Cardiac muscle cell (in vitro differentiated cells and primary cell): ENCODE data around the gene DNMT3B. TPM values are rescaled to one million over a fixed set of nuclear protein-coding genes. Genes with fewer than 3 reads are reported as not detected.

Source experiments
- DNase-seq, 2 donors: peaks; one replicate each; pipeline versions ENCODE4 v3.0.0 to v3.0.0-alpha.2; 2010 to 2017; ENCODE audit warnings: low read depth in 1 of 2, low spot score in 1 of 2
- H3K27ac ChIP-seq: fragments of 200-600 bp; sonication (generic); 2 replicates; pipeline ENCODE4 v1.5.1; 2016
- H3K27me3 ChIP-seq: fragments of 200-600 bp; sonication (generic); 2 replicates; pipeline ENCODE4 v1.6.0; 2016; ENCODE audit warnings: control low read depth
- H3K36me3 ChIP-seq: fragments of 200-600 bp; sonication (generic); 2 replicates; pipeline ENCODE4 v1.5.1; 2016; ENCODE audit warnings: control low read depth
- H3K4me1 ChIP-seq: fragments of 200-600 bp; sonication (generic); 2 replicates; pipeline ENCODE4 v1.8.1; 2017; ENCODE audit warnings: low read depth, mild to moderate bottlenecking, mixed run types
- H3K4me3 ChIP-seq: fragments of 200-600 bp; sonication (generic); 2 replicates; pipeline ENCODE4 v1.5.1; 2016; ENCODE audit warnings: mild to moderate bottlenecking
- H3K9me3 ChIP-seq: fragments of 200-600 bp; sonication (generic); 2 replicates; pipeline ENCODE4 v1.5.1; 2017; ENCODE audit warnings: low read depth, mild to moderate bottlenecking, control low read depth
- CTCF ChIP-seq: IDR thresholded peaks from 2 replicates; pipeline ENCODE4 v1.5.1; 2012; ENCODE audit warnings: low read depth, mild to moderate bottlenecking, low read length
- polyA plus RNA-seq: library from polyadenylated mRNA; unstranded; fragments of >200 nt; fragmentation: Nextera tagmentation; extraction: Ambion mirVana; gene quantifications from 2 replicates; pipeline ENCODE4 v1.2.1, GENCODE V29; 2016
- total RNA-seq: library from RNA; depleted of rRNA; stranded (reverse); fragments of >200 nt; gene quantifications from 2 replicates; pipeline ENCODE4 v1.2.3, GENCODE V29; 2016

The DNMT3B gene
- total and polyA plus RNA-seq, 2 experiments from 2014 or later: 10.2 to 24.3 TPM

- Histone ChIP-seq H3K36me3 (peaks cover 45% of the 10 kb centered on the region), H3K27ac (no peak overlapping the region)
Measured at GRCh38 chr20:32839982-32840285, 77.7 kb downstream of the DNMT3B start.

GRCh38 chr20:32841174-32841573, 79.0 kb downstream of the DNMT3B start:
- Histone ChIP-seq H3K36me3 (peaks cover 44% of the 10 kb centered on the region), H3K4me3 (no peak overlapping the region), H3K27ac (no peak overlapping the region), H3K9me3 (no peaks in the 10 kb centered on the region), H3K4me1 (no peaks in the 10 kb centered on the region), H3K27me3 (no peaks in the 10 kb centered on the region)
- no peak for DNase-seq
- TF ChIP-seq CTCF: no peak

More at GRCh38 chr20:32839982-32840285, 77.7 kb downstream of the DNMT3B start:
- Histone ChIP-seq H3K27me3 (no peaks in the 10 kb centered on the region), H3K4me3 (no peak overlapping the region), H3K9me3 (no peaks in the 10 kb centered on the region), H3K4me1 (no peaks in the 10 kb centered on the region)
- no peak for DNase-seq
- TF ChIP-seq CTCF: no peak

GRCh38 chr20:32841632-32842031, 79.4 kb downstream of the DNMT3B start:
- Histone ChIP-seq H3K9me3 (no peaks in the 10 kb centered on the region), H3K4me1 (no peaks in the 10 kb centered on the region), H3K4me3 (no peak overlapping the region), H3K36me3 (peaks cover 41% of the 10 kb centered on the region), H3K27me3 (no peaks in the 10 kb centered on the region), H3K27ac (no peak overlapping the region)
- no peak for TF ChIP-seq CTCF
- DNase-seq: no peak

- no peak for DNase-seq
- Histone ChIP-seq H3K36me3 (peaks cover 41% of the 10 kb centered on the region), H3K9me3 (no peaks in the 10 kb centered on the region), H3K27ac (no peak overlapping the region), H3K4me3 (no peak overlapping the region), H3K4me1 (no peaks in the 10 kb centered on the region), H3K27me3 (no peaks in the 10 kb centered on the region)
- no peak for TF ChIP-seq CTCF
Measured at GRCh38 chr20:32842688-32843524, 80.7 kb downstream of the DNMT3B start.

- no peak for DNase-seq
- Histone ChIP-seq H3K36me3 (peaks cover 36% of the 10 kb centered on the region), H3K27ac (no peak overlapping the region), H3K9me3 (no peaks in the 10 kb centered on the region), H3K4me3 (no peak overlapping the region), H3K4me1 (no peaks in the 10 kb centered on the region), H3K27me3 (no peaks in the 10 kb centered on the region)
- no peak for TF ChIP-seq CTCF
Measured at GRCh38 chr20:32845786-32846185, 83.6 kb downstream of the DNMT3B start.
